H1 (cell line): ENCODE measurements around the gene ZNF423. TPM values are rescaled to one million over a fixed set of nuclear protein-coding genes. Genes with fewer than 3 reads are reported as not detected.

ENCODE experiments used
- CTCF ChIA-PET: fragments of 300-600 bp; sonication (Branson Sonifier 250); formaldehyde crosslinking; loops from one replicate; lab custom pipeline; 2021; ENCODE audit not compliant: partially characterized antibody; lab: Charles Lee
- POLR2A ChIA-PET: fragments of 300-600 bp; sonication (Branson Sonifier 250); formaldehyde crosslinking; loops from one replicate; lab custom pipeline; 2021; ENCODE audit warnings: inconsistent platforms; ENCODE audit not compliant: partially characterized antibody; lab: Charles Lee
- DNase-seq, 2 experiments: peaks; one replicate each; pipeline versions ENCODE4 v3.0.0 to v3.0.0-alpha.2; 2010 to 2022; ENCODE audit warnings: low spot score in 2 of 2, low read depth in 1 of 2, mixed read lengths in 1 of 2
- FAIRE-seq: peaks from 2 replicates; lab custom pipeline; 2011; peaks lifted over from hg19 to GRCh38; lab: Jason Lieb, UNC
- H2AFZ ChIP-seq: 2 replicates; pipeline ENCODE4 v1.8.1; 2012; ENCODE audit warnings: low read length, inconsistent platforms
- H2AK5ac ChIP-seq: 2 replicates; pipeline ENCODE4 v1.6.1; 2013; ENCODE audit warnings: low read depth, low read length
- H2BK120ac ChIP-seq: replicated peaks from 2 replicates; pipeline ENCODE3; 2013; ENCODE audit warnings: low read depth, low read length, inconsistent platforms
- H2BK12ac ChIP-seq: 2 replicates; pipeline ENCODE4 v1.6.1; 2013; ENCODE audit warnings: low read depth, low read length
- H2BK15ac ChIP-seq: 2 replicates; pipeline ENCODE4 v1.6.1; 2013; ENCODE audit warnings: low read length
- H2BK20ac ChIP-seq: 2 replicates; pipeline ENCODE4 v1.6.1; 2013; ENCODE audit warnings: low read length
- H2BK5ac ChIP-seq: 2 replicates; pipeline ENCODE4 v1.6.1; 2013; ENCODE audit warnings: low read depth, low read length
- H3K14ac ChIP-seq: 2 replicates; pipeline ENCODE4 v1.6.1; 2013; ENCODE audit warnings: inconsistent platforms; ENCODE audit not compliant: insufficient read length
- H3K18ac ChIP-seq: 2 replicates; pipeline ENCODE4 v1.6.1; 2013; ENCODE audit warnings: low read length; ENCODE audit errors: extremely low read depth
- H3K23ac ChIP-seq: 2 replicates; pipeline ENCODE4 v1.6.1; 2013; ENCODE audit warnings: inconsistent platforms; ENCODE audit not compliant: insufficient read length
- H3K23me2 ChIP-seq: 2 replicates; pipeline ENCODE4 v1.6.1; 2013; ENCODE audit warnings: low read depth, low read length
- H3K27ac ChIP-seq: 2 replicates; pipeline ENCODE4 v1.6.1; 2011; ENCODE audit warnings: low read depth, low read length, inconsistent platforms
- H3K27me3 ChIP-seq, 4 experiments: replicated peaks in 1 of 4; 1 replicate in 1 of 4; 2 replicates in 3 of 4; pipeline versions ENCODE4 v1.6.1 to v1.8.1; 2011 to 2013; ENCODE audit warnings: low read length in 3 of 4, mild to moderate bottlenecking in 3 of 4, inconsistent platforms in 2 of 4, mixed read lengths in 2 of 4, moderate library complexity in 1 of 4; ENCODE audit not compliant: control insufficient read depth in 3 of 4, insufficient read depth in 3 of 4; ENCODE audit errors: extremely low read depth in 1 of 4
- H3K36me3 ChIP-seq, 4 experiments: 2 replicates each; pipeline versions ENCODE4 v1.6.1 to v1.8.1; 2011 to 2013; ENCODE audit warnings: mild to moderate bottlenecking in 4 of 4, low read length in 3 of 4, moderate library complexity in 2 of 4, control low read depth in 1 of 4, inconsistent platforms in 1 of 4; ENCODE audit not compliant: insufficient read depth in 4 of 4, control insufficient read depth in 2 of 4
- H3K4ac ChIP-seq: replicated peaks from 2 replicates; pipeline ENCODE3; 2013; ENCODE audit warnings: low read length, low read depth, mixed read lengths, inconsistent platforms; ENCODE audit not compliant: insufficient read length
- H3K4me1 ChIP-seq, 4 experiments: replicated peaks in 1 of 4; 1 replicate in 1 of 4; 2 replicates in 3 of 4; pipeline versions ENCODE4 v1.6.1 to v1.8.1; 2011 to 2013; ENCODE audit warnings: low read length in 3 of 4, inconsistent platforms in 2 of 4, mixed read lengths in 1 of 4; ENCODE audit not compliant: insufficient read depth in 4 of 4, control insufficient read depth in 3 of 4
- H3K4me2 ChIP-seq, 2 experiments: 2 replicates each; pipeline versions ENCODE4 v1.6.1 to v1.8.1; 2011 to 2013; ENCODE audit warnings: low read depth in 2 of 2, low read length in 2 of 2, control low read depth in 1 of 2, inconsistent platforms in 1 of 2, mild to moderate bottlenecking in 1 of 2; ENCODE audit not compliant: insufficient read depth in 1 of 2
- H3K4me3 ChIP-seq, 4 experiments: fragments of 200-600, 300-600 bp in 1 of 4; sonication (generic), shearing (Covaris generic), sonication (Bioruptor Twin) in 1 of 4; 2 replicates each; pipeline versions ENCODE4 v1.5.1 to v1.8.1; 2011 to 2016; ENCODE audit warnings: low read length in 4 of 4, low read depth in 3 of 4, control low read depth in 2 of 4, inconsistent platforms in 2 of 4, mild to moderate bottlenecking in 2 of 4, mixed read lengths in 1 of 4, moderate library complexity in 1 of 4; ENCODE audit not compliant: insufficient read depth in 2 of 4; ENCODE audit errors: extremely low read depth in 1 of 4
- H3K56ac ChIP-seq: replicated peaks from 2 replicates; pipeline ENCODE3; 2013; ENCODE audit warnings: low read depth, mild to moderate bottlenecking, mixed read lengths, low read length, inconsistent platforms; ENCODE audit not compliant: insufficient read length
- H3K79me1 ChIP-seq: 2 replicates; pipeline ENCODE4 v1.6.1; 2013; ENCODE audit warnings: low read depth, low read length, control low read depth
- H3K79me2 ChIP-seq, 2 experiments: 2 replicates each; pipeline versions ENCODE4 v1.6.1 to v1.8.1; 2012 to 2013; ENCODE audit warnings: low read length in 2 of 2, mild to moderate bottlenecking in 2 of 2, inconsistent platforms in 1 of 2; ENCODE audit not compliant: insufficient read depth in 2 of 2, control insufficient read depth in 1 of 2
- H3K9ac ChIP-seq, 4 experiments: replicated peaks in 1 of 4; 1 replicate in 1 of 4; 2 replicates in 3 of 4; pipeline versions ENCODE4 v1.6.1 to v1.8.1; 2011 to 2013; ENCODE audit warnings: low read depth in 3 of 4, low read length in 3 of 4, control low read depth in 2 of 4, mild to moderate bottlenecking in 2 of 4, moderate library complexity in 2 of 4, inconsistent platforms in 1 of 4; ENCODE audit errors: extremely low read depth in 1 of 4
- H3K9me3 ChIP-seq, 2 experiments: 2 replicates each; pipeline versions ENCODE4 v1.6.1 to v1.8.1; 2012 to 2013; ENCODE audit warnings: mild to moderate bottlenecking in 2 of 2, moderate library complexity in 2 of 2, control low read depth in 1 of 2, inconsistent platforms in 1 of 2, low read depth in 1 of 2, low read length in 1 of 2, mixed read lengths in 1 of 2; ENCODE audit not compliant: insufficient read depth in 2 of 2
- H4K20me1 ChIP-seq, 2 experiments: replicated peaks in 1 of 2; 2 replicates each; pipeline versions ENCODE3 to v1.8.1; 2011 to 2013; ENCODE audit warnings: inconsistent platforms in 2 of 2, low read length in 2 of 2, mild to moderate bottlenecking in 1 of 2; ENCODE audit not compliant: insufficient read depth in 2 of 2, control insufficient read depth in 1 of 2
- H4K5ac ChIP-seq: 2 replicates; pipeline ENCODE4 v1.6.1; 2013; ENCODE audit warnings: low read length, low read depth, mixed read lengths, inconsistent platforms; ENCODE audit not compliant: insufficient read length
- H4K8ac ChIP-seq: 2 replicates; pipeline ENCODE4 v1.8.0; 2013; ENCODE audit warnings: mild to moderate bottlenecking, moderate library complexity, low read length, inconsistent platforms; ENCODE audit not compliant: insufficient read depth; ENCODE audit errors: extremely low read depth
- H4K91ac ChIP-seq: replicated peaks from 2 replicates; pipeline ENCODE3; 2013; ENCODE audit warnings: low read length, mixed read lengths, inconsistent platforms; ENCODE audit not compliant: insufficient read length
- GTF2F1 ChIP-seq: IDR thresholded peaks from 2 replicates; pipeline ENCODE4 v1.6.1; 2012; ENCODE audit warnings: low read depth, low read length, improper control_type of control experiment, borderline replicate concordance
- RFX5 ChIP-seq: IDR thresholded peaks from 2 replicates; pipeline ENCODE4 v1.6.1; 2011; ENCODE audit warnings: low read depth, low read length, improper control_type of control experiment, borderline replicate concordance
- SAP30 ChIP-seq: fragments of 300-600 bp; sonication (generic); IDR thresholded peaks from 2 replicates; pipeline ENCODE4 v1.7.1; 2012; ENCODE audit warnings: low read length, moderate library complexity, mild to moderate bottlenecking, inconsistent platforms; ENCODE audit not compliant: insufficient read depth, insufficient replicate concordance
- WGBS, 2 experiments: shearing (Covaris generic) in 1 of 2; methylation state at CpG; one replicate each; pipeline versions ENCODE4 v1.1.6 to v1.1.7; 2013 to 2015; ENCODE audit warnings: low lambda C conversion rate in 2 of 2, mixed read lengths in 2 of 2, inconsistent platforms in 1 of 2, low coverage in 1 of 2, missing lambda C conversion rate in 1 of 2; ENCODE audit not compliant: insufficient replicate concordance in 2 of 2, insufficient coverage in 1 of 2, insufficient read length in 1 of 2; ENCODE audit errors: extremely low coverage in 1 of 2, missing lambda C conversion rate in 1 of 2; 5-methylcytosine and 5-hydroxymethylcytosine counted together
- polyA plus RNA-seq, 7 experiments: library from polyadenylated mRNA; depleted of rRNA in 3 of 7; stranded (reverse) in 5 of 7; unstranded in 2 of 7; fragments of >200 nt in 5 of 7; fragments of 200-250 nt in 2 of 7; gene quantifications; 1 replicate in 5 of 7; 2 replicates in 1 of 7; 4 replicates in 1 of 7; pipeline versions ENCODE4 v1.2.1 to v1.2.3, GENCODE V29; 2011 to 2013; ENCODE audit warnings: missing spikeins in 2 of 7, mixed read lengths in 2 of 7
- total RNA-seq: library from RNA; stranded (reverse); fragmentation: NEBNext Ultra II Directional; extraction: Animal tissue kit (Norgen Biotek cat#: 25700); gene quantifications from 2 replicates; pipeline ENCODE4 v1.2.1, GENCODE V29; 2021

The ZNF423 gene
- total and polyA plus RNA-seq, 2 of the 8 experiments (the other 6 are each of a cell fraction or from before 2014, with no cell fraction given), result 38.2 to 52.3 TPM

- H2BK12ac ChIP-seq, result peak overlapping the region; percentile 68; the same call in 1 of the 2 replicates
- CTCF ChIA-PET, result no interaction called here
- no peak overlapping the region for H2BK20ac ChIP-seq
- peaks cover 2 to 12% of the 10 kb centered on the region in 2 experiments for H4K20me1 ChIP-seq
- peaks cover 0 to 3% (median 0%) of the 10 kb centered on the region in 4 experiments; a peak in 1 of 7 replicates for H3K4me1 ChIP-seq
- no peak overlapping the region for H3K27ac ChIP-seq
- no peak overlapping the region for H3K23ac ChIP-seq
- no peaks in the 10 kb centered on the region for H3K9me3 ChIP-seq
- no peaks in the 10 kb centered on the region for H3K36me3 ChIP-seq
- H3K56ac ChIP-seq, result no peak overlapping the region
- H3K79me1 ChIP-seq, result peaks cover 15% of the 10 kb centered on the region
- H3K4me2 ChIP-seq, result no peak overlapping the region
- no peak overlapping the region for H2BK15ac ChIP-seq
- no peak overlapping the region for H3K4ac ChIP-seq
- H3K9ac ChIP-seq, result no peak overlapping the region
- H4K8ac ChIP-seq, result no peak overlapping the region
- 87% methylated on average over 10 of the region's 10 CpGs; no CpG with 5 or more reads in 1 of the 2 experiments for WGBS, 2 experiments
- POLR2A ChIA-PET, result no interaction called here
- H2BK5ac ChIP-seq, result peak overlapping the region; percentile 75; the same call in 1 of the 2 replicates
- no peak overlapping the region for H2BK120ac ChIP-seq
- peak overlapping the region; percentile 65 for H2AK5ac ChIP-seq
- H3K4me3 ChIP-seq, result no peak overlapping the region
- H2AFZ ChIP-seq, result no peak overlapping the region
- H3K23me2 ChIP-seq, result peaks cover 9% of the 10 kb centered on the region
- no peaks in the 10 kb centered on the region for H3K27me3 ChIP-seq
- no peak overlapping the region for H4K5ac ChIP-seq
- DNase-seq (no peak), FAIRE-seq (no peak)
- H4K91ac ChIP-seq, result no peak overlapping the region
- TF ChIP-seq SAP30 (no peak), GTF2F1 (no peak), RFX5 (no peak)
- H3K79me2 ChIP-seq, result peaks cover 4 to 42% of the 10 kb centered on the region in 2 experiments; a peak in 3 of 4 replicates
- H3K14ac ChIP-seq, result no peak overlapping the region
- H3K18ac ChIP-seq, result no peak overlapping the region; the same call in 1 of the 2 replicates
These were observed 92.1 kb downstream of the ZNF423 start for GRCh38 chr16:49763826-49764225.
